H54 (cell line): ENCODE data around the gene CA4.
"Not testable (repeated sequence)": the region's sequence is repeated elsewhere in the genome, so short reads cannot be mapped to it uniquely, and the experiment has no call there.

ENCODE experiments used
- DNase-seq: peaks from one replicate; pipeline ENCODE4 v3.0.0; 2011; ENCODE audit warnings: low spot score, mixed read lengths; ENCODE audit not compliant: insufficient read length
- FAIRE-seq: peaks from 3 replicates; lab custom pipeline; 2011; peaks lifted over from hg19 to GRCh38; lab: Jason Lieb, UNC
- POLR2A ChIP-seq: IDR thresholded peaks from 2 replicates; pipeline ENCODE4 v1.6.1; 2011; ENCODE audit warnings: low read depth, mild to moderate bottlenecking, low read length

Gene CA4

DNA sequence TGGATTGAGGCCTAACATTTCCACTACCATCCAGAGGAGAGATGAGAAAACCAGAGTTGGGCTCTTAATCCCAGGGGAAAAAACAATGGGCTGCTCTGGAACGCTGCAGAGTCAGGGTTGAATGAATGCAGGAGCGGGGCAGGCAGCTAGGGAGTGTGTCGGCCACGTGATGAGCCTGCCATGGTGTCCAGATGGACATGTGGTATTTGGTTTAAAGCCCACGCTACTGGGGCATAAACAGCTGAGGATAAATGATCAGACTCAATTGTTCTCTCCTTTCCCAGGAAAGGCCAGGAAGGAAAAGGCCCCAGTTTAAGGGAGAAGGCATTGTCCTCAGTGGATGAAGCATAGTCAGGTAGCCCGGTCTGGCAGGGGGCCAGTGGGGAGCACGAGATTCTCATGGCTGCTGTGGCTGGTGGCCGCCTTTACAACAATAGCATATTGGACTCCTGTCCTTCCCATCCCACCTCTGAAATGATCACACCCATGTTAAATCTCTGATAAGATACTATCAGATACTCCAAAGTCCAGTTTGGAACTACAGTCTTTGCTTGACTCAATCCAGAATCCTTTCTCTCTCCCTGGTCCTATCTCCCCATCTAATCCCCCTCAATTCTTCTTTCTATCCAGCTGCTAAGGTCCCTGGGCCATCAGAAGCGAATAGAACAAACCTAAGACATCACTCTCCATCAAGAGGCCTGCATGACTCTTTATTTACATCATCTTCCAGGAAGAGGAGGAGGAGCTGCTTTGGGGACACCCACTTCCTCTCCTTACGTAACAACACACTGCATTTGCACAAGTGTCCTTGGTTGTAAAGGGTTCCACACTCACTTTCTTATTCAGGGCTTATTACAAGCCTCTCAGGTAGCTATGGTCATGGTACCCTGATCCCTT, 20.4 kb downstream of the CA4 start:
- DNase-seq, result no peak
- TF ChIP-seq POLR2A, result no peak
- no peak for FAIRE-seq

DNA sequence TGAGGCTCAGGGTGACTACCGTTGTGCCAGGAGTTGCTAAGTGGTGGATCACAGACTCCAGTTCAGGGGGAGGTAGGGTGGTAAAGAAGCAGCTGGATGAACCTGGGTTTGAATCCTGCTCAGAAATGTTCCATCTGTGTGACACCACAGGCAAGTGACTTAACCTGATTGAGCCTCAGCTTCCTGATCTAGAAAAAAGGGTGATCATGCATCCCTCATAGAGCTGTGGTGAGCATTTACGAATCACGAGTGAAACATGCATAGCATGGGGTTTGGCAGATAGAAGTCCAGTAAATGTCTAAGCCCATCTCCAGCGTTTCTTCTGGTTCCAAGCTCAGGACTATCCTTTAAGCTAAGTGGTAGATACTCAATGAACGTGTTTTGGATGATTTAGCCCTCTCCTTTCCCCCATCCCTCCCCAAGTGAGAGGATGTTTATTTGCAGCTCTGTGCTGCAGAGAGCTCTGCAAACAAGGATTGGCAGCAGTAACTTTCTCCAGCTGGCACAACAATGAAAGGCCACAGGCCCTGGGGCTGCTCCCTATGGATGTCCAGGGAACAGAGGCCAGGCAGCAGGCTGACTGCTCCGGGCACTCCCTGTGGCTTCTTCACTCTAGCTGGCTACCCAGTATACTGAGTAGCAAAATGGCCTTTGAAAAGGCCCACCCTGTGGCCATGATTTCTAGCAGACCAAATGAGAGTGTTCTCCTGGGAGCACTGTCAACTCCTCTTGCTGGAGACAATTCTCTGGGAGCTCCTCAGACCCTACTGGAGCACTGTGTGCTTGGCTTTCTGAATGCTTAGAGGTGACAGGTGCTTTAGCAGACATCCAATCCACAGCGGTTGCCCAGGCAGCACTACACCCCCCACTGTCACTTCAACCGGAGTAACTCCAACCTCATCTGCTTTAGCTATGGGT, 21.3 kb downstream of the CA4 start:
- TF ChIP-seq POLR2A, result no peak
- DNase-seq (no peak), FAIRE-seq (no peak)

DNA sequence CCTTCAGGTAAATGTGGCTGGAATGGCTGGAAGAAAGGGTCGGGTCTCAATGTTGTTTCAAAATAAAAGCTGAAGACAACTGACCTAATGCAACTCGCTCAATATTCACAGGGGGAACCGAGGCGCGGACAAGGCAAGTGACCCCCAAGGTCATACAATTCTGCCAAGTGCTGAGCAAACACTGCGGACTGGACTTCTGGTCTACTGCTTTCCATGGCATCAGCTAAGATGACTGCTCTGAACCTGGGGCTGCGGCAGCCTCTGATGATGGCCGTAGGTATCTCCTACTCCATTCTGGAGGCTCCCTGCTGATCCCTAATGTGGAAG, 21.9 kb downstream of the CA4 start:
- no peak for FAIRE-seq
- no peak for TF ChIP-seq POLR2A
- DNase-seq, result no peak

DNA sequence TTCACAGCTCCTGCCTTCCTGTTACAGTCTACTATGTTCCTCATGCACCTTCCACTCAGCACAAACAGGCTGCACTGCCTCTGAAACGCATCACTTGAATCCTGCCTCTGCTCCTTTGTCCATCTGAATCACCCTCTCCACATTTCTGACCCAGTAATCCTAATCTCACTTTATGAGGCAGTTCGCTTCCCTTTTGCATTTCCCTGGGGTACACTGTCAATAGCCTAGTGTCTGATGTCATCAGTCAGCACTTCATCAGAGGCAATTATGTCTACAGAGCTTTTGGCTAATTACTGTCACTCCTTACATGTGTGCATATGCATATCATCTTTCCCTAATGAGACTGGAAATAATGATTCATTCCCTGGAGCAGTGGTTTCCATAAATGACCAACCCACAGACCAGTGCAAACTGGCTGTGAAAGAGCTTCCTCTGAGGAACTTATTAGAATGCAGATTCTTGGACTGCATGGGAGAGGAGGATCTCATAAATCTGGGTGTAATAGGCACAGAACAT, 23.6 kb downstream of the CA4 start:
- TF ChIP-seq POLR2A, result no peak
- FAIRE-seq (no peak), DNase-seq (no peak)

DNA sequence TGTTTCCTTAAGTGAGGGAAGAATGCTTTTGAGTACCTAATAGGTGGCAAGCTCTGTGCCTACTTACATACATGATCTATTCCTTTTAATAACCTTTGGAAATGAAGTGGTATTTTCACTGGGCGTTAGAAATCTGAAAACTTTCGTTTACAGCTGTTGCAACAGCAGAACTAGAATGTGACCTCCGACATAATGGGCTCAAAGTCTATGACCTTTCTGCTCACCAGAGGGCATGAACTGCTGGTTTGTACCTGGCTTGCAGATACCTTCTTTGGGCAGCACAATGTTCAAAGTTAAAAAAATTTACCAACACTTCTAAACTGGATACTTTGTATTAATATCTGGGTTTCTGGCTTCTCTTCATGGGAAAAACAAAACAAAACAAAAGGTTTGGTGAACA, 24.3 kb downstream of the CA4 start:
- FAIRE-seq, result no peak
- no peak for TF ChIP-seq POLR2A
- no peak for DNase-seq

DNA sequence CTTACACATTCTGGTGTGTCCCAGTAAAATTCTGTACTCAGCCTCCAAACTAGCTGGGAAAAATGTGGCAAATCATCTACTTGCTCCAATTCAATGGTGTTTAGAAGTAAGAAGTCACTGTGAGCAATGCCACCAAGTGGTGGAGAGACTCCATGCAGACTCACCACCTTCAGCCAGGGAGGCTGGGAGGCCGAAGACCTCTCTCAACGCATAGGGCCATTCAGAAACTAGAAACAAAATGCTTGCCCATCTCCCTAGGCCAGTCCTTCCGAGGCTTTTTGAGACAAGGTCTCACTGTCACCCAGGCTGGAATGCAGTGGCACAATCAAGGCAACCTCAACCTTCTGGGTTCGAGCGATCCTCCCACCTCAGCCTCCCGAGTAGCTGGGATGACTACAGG, 25.0 kb downstream of the CA4 start:
- FAIRE-seq, DNase-seq: not testable (repeated sequence)

DNA sequence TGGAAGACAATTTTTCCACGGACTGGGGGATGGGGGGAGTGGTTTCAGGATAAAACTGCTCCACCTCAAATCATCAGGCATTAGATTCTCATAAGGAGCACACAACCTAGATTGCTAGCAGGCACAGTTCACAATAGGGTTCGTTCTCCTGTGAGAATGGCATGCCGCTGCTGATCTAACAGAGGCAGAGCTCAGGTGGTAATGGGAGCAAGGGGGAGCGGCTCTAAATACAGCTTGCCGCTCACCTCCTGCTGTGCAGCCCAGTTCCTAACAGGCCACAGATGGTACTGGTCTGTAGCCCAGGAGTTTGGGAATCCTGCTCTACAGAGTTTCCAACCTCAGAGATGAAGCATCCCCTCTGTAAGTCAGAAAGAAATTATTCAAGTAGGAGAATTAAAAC, 27.0 kb downstream of the CA4 start:
- not testable (repeated sequence) for DNase-seq, FAIRE-seq

DNA sequence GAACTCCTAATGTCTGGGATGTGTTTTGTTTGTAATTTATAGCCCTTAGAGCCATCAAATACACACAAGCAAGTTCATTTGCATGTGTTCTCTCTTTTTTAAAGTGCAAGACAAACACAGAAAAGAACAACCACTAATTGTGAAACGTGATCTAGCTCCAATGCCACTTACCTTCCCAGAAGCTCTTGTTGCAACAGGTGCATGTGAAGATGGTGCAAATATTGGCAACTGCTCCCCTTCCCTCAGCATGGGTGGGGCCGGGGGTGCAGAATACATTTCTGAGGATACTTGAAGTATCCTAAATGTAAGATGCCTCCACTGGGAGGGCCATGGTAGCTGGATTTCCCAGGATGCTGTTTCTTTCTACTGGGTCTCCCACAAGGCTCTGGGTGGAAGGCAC, 28.4 kb downstream of the CA4 start:
- not testable (repeated sequence) for FAIRE-seq

DNA sequence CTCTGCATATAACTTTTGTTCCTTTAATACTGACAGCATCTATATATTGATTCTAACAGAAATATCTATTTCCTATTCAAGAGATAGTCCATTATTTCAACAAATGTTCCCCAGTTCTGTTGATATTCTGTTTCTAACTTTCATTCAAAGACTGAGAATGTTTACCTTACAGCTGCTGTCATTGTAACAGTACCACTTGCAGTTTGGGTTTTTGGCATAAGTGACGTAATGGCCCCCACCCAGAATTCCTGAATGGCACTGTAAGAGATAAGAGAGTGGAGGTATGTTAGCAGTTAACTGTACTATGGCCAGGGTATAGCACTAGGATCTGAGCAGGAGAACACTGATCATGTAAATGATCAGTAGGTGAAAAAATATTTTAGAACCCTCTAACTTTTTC, 30.6 kb downstream of the CA4 start:
- FAIRE-seq, DNase-seq: not testable (repeated sequence)

More for the DNA sequence above, 28.4 kb downstream of the CA4 start:
- not testable (repeated sequence) for DNase-seq

DNA sequence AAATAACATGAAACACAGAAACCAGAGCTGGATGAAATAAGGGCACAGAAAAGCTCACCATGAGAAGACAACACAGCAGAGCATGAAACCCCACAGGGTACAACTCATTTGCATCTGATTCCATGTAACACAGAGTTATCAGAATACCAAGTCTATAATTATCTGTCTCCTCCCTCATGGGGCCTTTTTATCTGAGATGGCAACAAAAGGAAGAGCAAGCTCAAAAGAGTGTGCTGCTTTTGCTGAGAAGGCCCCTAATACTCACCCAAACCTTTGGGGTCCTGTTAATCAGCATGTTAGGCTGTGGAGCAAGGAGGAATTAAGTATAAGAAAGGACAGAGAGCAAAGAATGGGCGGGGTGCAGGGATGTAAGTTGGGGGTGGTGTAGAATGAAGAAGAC, 36.6 kb downstream of the CA4 start:
- not testable (repeated sequence) for FAIRE-seq, DNase-seq

DNA sequence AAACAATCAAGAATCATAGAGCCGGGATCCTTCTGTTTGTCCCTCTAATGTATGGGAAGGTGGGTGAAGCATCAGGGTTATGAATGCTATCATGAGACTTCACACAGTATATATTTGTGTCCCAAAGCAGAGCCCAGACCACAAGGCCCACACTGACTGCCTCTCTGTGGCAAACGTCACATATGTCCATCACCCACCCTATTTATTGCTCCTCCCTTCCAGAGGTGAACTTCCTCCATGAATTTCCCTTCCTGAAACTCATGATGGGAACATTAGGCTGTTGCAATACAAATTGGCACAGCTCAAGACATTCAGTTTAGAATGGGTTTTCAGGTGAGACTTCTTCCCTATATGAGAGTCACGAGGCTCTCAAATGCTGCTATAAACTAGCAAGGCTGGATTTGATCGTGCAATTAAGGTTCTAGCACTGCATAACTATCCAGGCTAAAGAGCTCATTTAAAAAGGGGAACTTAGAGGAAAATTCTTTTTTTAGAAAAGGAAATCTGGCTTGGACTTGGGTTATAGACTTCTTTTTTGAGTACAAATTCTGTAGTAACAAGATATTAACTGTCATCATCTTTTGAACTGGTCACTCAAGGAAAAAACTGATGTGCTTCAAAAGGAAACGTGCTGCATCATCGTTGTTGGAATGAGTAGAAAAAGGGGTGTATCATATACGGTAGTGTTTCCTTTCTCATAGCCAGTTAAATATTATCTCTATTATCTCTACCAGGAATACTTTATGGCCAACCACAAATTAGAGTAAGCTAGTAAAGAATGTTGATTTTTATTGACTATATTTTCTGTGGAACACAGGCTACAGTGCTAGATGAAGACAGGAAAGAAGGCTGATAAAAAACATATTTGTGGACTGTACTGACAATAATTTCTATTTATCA, 37.3 kb downstream of the CA4 start:
- not testable (repeated sequence) for FAIRE-seq, DNase-seq

DNA sequence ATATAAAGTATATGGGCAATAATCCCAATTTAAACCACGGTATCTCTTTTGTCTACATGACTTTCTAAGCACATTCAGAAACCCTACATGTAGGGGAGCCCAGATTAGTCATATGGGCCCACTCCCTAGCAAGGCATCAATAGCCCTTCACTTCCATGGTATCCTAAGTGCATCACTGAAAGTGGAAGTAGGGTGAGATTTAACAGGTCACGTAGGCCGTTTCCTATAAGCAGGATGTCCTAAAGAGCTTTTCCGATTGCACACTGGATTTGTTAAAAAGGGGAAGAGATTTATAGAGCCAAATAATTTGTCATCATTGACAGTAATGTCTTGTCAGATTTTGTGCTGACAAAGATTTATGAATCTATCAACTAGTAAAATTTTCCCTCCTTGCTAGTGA, 39.0 kb downstream of the CA4 start:
- no peak for DNase-seq
- TF ChIP-seq POLR2A, result no peak
- peak; percentile 50 for FAIRE-seq

DNA sequence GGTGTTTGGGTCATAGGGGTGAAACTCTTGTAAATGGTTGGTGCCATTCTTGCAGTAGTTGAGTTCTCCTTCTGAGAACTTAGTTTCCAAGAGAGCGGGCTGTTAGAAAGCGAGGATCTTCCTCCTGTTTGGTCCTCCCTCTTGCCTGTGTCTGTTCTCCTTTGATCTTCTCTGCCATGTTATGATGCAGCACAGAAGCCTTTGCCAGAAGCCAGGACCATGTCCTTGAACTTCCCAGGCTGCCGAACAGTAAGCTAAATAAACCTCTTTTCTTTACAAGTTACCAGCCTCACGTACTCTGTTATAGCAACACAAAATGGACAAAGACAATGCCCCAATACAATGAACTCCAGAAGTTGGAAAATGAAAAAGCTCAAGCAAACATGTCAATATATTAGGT, 40.3 kb downstream of the CA4 start:
- not testable (repeated sequence) for DNase-seq, FAIRE-seq

DNA sequence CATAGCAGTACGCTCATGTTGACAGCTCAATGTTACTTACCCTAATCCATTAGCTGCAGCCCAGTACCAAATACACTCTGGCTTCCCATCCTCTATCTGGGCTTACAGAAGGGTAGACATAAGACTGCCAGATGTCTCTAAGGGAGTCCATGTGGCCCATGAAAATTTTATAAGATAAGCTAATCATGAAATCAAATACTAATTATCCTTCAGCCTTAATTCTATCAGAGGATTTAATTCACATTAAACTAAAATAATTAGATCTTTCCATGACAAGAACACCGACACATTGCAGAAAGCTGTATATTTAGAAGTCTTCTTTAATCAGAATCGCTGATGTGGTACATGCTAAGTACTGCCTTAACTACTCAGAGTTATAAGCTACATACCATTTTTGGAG, 43.3 kb downstream of the CA4 start:
- not testable (repeated sequence) for DNase-seq, FAIRE-seq
